Glomerular endothelial cell (primary cell): ENCODE results near the gene PLXNA4. TPM values are rescaled to one million over a fixed set of nuclear protein-coding genes. Genes with fewer than 3 reads are reported as not detected.

Experiments
- DNase-seq: peaks from one replicate; pipeline ENCODE4 v3.0.0-alpha.2; 2011; ENCODE audit warnings: low read depth, low spot score; ENCODE audit errors: extremely low read depth
- total RNA-seq: library from RNA; depleted of rRNA; stranded (reverse); fragments of >200 nt; gene quantifications from 2 replicates; pipeline ENCODE4 v1.2.3, GENCODE V29; 2015

The PLXNA4 gene
- total RNA-seq, 1 donor from 2014 or later, result 1.2 TPM

- DNase-seq, result no peak
Measured at GRCh38 chr7:132250480-132251326, 325.6 kb downstream of the PLXNA4 start.

- no peak for DNase-seq
Measured at GRCh38 chr7:132249256-132249971, 326.9 kb downstream of the PLXNA4 start.

- no peak for DNase-seq
Measured at GRCh38 chr7:132248841-132249240, 327.4 kb downstream of the PLXNA4 start.

- no peak for DNase-seq
Measured at GRCh38 chr7:132247995-132248618, 328.2 kb downstream of the PLXNA4 start.

GRCh38 chr7:132246591-132246990, 329.7 kb downstream of the PLXNA4 start:
- DNase-seq, result no peak

GRCh38 chr7:132245539-132245938, 330.7 kb downstream of the PLXNA4 start:
- DNase-seq, result no peak

- no peak for DNase-seq
Measured at GRCh38 chr7:132244903-132245480, 331.3 kb downstream of the PLXNA4 start.

- no peak for DNase-seq
Measured at GRCh38 chr7:132243463-132243862, 332.8 kb downstream of the PLXNA4 start.

GRCh38 chr7:132243051-132243450, 333.2 kb downstream of the PLXNA4 start:
- no peak for DNase-seq

- DNase-seq, result no peak
Measured at GRCh38 chr7:132242192-132242812, 334.0 kb downstream of the PLXNA4 start.

GRCh38 chr7:132240821-132241422, 335.3 kb downstream of the PLXNA4 start:
- DNase-seq, result no peak

- no peak for DNase-seq
Measured at GRCh38 chr7:132240262-132240661, 336.0 kb downstream of the PLXNA4 start.

- DNase-seq, result no peak
Measured at GRCh38 chr7:132239422-132239994, 336.8 kb downstream of the PLXNA4 start.

- DNase-seq, result no peak
Measured at GRCh38 chr7:132234711-132235110, 341.6 kb downstream of the PLXNA4 start.

GRCh38 chr7:132232406-132232805, 343.9 kb downstream of the PLXNA4 start:
- DNase-seq, result no peak

- DNase-seq, result no peak
Measured at GRCh38 chr7:132230462-132230861, 345.8 kb downstream of the PLXNA4 start.

- DNase-seq, result no peak
Measured at GRCh38 chr7:132228240-132228639, 348.0 kb downstream of the PLXNA4 start.

- DNase-seq, result no peak
Measured at GRCh38 chr7:132226957-132227290, 349.3 kb downstream of the PLXNA4 start.

- DNase-seq, result no peak
Measured at GRCh38 chr7:132226046-132226956, 350.0 kb downstream of the PLXNA4 start.
